Measurements from ENCODE around the gene UGT1A1.

DNA sequence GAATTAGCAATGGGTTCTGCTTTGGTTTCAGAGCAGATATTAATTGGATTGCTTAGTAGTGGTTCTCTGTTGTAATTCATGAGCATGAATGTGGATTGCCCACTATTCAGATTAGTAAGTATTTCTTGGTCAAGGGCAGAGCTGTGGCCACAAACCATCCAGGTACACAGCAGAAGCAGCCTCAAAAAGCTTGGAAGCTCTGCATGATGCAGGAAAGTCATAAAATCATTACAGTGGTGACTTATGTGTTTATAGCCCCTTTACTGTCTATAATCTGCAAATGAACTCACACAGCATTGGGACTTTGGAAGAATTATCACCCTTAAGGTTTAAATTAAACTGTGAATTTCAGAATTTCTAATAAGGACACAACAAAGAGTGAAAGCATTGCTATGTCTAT, 1.9 kb upstream of the UGT1A1 start:
- TF ChIP-seq CTCF (IDR thresholded peaks at IDR 0.05; ENCODE audit: low read depth, low read length, poor library complexity, severe bottlenecking) (no peak), EZH2phosphoT487 (IDR thresholded peaks at IDR 0.05; ENCODE audit: borderline replicate concordance, low read length) (no peak)

Measured in DOHH2 (cell line).